IMR-90 (cell line): ENCODE results near the gene PTPMT1.

Experiments
- CEBPB ChIP-seq: IDR thresholded peaks from 2 replicates; pipeline ENCODE4 v1.6.1; 2012; ENCODE audit warnings: low read depth, low read length, improper control_type of control experiment
- CTCF ChIP-seq: conservative IDR thresholded peaks from 2 replicates; pipeline ENCODE4 v1.5.1; 2012; ENCODE audit warnings: mild to moderate bottlenecking, low read depth, low read length, improper control_type of control experiment
- FOS ChIP-seq: fragments of 150-350 bp; IDR thresholded peaks from 2 replicates; pipeline ENCODE4 v1.6.1; 2016; ENCODE audit warnings: low read depth, low read length
- RAD21 ChIP-seq: IDR thresholded peaks from 2 replicates; pipeline ENCODE4 v1.6.1; 2012; ENCODE audit warnings: low read length, improper control_type of control experiment
- USF2 ChIP-seq: fragments of 150-350 bp; IDR thresholded peaks from 2 replicates; pipeline ENCODE4 v1.6.1; 2017; ENCODE audit warnings: mild to moderate bottlenecking, antibody characterized with exemption, low read length, low read depth

- TF ChIP-seq CTCF: no peak
- no peak for TF ChIP-seq RAD21
- no peak for TF ChIP-seq USF2
- no peak for TF ChIP-seq CEBPB
- TF ChIP-seq FOS: no peak
Observed at GRCh38 chr11:47593934-47594855, 28.8 kb downstream of the PTPMT1 start, which contains the start of gene C1QTNF4.
